ENCODE measurements around the gene RBFOX2.

DNA sequence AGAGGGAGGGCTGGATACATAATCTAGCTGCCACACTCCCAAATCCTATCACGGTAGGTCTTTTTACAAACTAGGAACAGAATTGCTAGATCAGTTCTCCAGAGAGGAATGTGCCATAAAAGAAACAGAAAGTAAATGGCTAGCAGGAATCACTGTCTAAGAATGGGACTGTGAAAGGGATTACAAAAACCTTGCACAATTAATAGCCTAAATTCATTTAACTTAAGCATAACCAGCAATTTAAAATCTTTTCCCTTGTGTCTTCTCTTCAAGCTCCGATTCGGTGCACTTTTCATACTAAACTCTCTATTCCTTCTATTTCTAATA is 275.8 kb downstream of the RBFOX2 start:
- TF ChIP-seq, protein P1, sequence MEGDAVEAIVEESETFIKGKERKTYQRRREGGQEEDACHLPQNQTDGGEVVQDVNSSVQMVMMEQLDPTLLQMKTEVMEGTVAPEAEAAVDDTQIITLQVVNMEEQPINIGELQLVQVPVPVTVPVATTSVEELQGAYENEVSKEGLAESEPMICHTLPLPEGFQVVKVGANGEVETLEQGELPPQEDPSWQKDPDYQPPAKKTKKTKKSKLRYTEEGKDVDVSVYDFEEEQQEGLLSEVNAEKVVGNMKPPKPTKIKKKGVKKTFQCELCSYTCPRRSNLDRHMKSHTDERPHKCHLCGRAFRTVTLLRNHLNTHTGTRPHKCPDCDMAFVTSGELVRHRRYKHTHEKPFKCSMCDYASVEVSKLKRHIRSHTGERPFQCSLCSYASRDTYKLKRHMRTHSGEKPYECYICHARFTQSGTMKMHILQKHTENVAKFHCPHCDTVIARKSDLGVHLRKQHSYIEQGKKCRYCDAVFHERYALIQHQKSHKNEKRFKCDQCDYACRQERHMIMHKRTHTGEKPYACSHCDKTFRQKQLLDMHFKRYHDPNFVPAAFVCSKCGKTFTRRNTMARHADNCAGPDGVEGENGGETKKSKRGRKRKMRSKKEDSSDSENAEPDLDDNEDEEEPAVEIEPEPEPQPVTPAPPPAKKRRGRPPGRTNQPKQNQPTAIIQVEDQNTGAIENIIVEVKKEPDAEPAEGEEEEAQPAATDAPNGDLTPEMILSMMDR (IDR thresholded peaks at IDR 0.05; ENCODE audit: low read length): no peak
- TF ChIP-seq EZH2 (IDR thresholded peaks at IDR 0.05; ENCODE audit: borderline replicate concordance, low read length): no peak

Measured in OCI-LY1 (cell line).